22Rv1 (cell line): ENCODE results near the gene ZNF112.

Experiments used
- CTCF ChIP-seq: fragments of 450-650 bp; IDR thresholded peaks from 2 replicates; pipeline ENCODE4 v1.5.1; 2017; ENCODE audit warnings: mild to moderate bottlenecking
- ZFX ChIP-seq: fragments of 450-650 bp; IDR thresholded peaks from 2 replicates; pipeline ENCODE4 v1.6.1; 2017; ENCODE audit warnings: antibody characterized with exemption, borderline replicate concordance

- TF ChIP-seq CTCF (no peak), ZFX (no peak)
These were observed 12.2 kb downstream of the ZNF112 start for GRCh38 chr19:44344255-44344654.
